GM15510 (cell line): ENCODE data around the gene KIAA0232.

Experiments used
- POLR2A ChIP-seq: IDR thresholded peaks from 3 replicates; pipeline ENCODE4 v1.6.1; 2011; ENCODE audit warnings: borderline replicate concordance; ENCODE audit not compliant: insufficient read length; ENCODE audit errors: extremely low read depth

The KIAA0232 gene

GRCh38 chr4:6779667-6780565 is 2.6 kb upstream of the KIAA0232 start:
- no peak for TF ChIP-seq POLR2A

GRCh38 chr4:6781113-6781512 is 1.4 kb upstream of the KIAA0232 start:
- TF ChIP-seq POLR2A = no peak

- no peak for TF ChIP-seq POLR2A
Measured at GRCh38 chr4:6781561-6781960, 966 bp upstream of the KIAA0232 start.

GRCh38 chr4:6782846-6783110 is 251 bp downstream of the KIAA0232 start:
- TF ChIP-seq POLR2A = no peak

GRCh38 chr4:6783111-6783981 is 819 bp downstream of the KIAA0232 start:
- TF ChIP-seq POLR2A = peak; percentile 49

GRCh38 chr4:6785572-6785925 is 3.0 kb downstream of the KIAA0232 start:
- TF ChIP-seq POLR2A = no peak

- TF ChIP-seq POLR2A = no peak
Measured at GRCh38 chr4:6788123-6788522, 5.6 kb downstream of the KIAA0232 start.

GRCh38 chr4:6794189-6794588 is 11.7 kb downstream of the KIAA0232 start:
- no peak for TF ChIP-seq POLR2A

- TF ChIP-seq POLR2A = no peak
Measured at GRCh38 chr4:6795821-6796220, 13.3 kb downstream of the KIAA0232 start.

- TF ChIP-seq POLR2A = no peak
Measured at GRCh38 chr4:6799091-6799490, 16.6 kb downstream of the KIAA0232 start.

- TF ChIP-seq POLR2A = no peak
Measured at GRCh38 chr4:6802025-6802424, 19.5 kb downstream of the KIAA0232 start.

- TF ChIP-seq POLR2A = no peak
Measured at GRCh38 chr4:6802626-6803025, 20.1 kb downstream of the KIAA0232 start.

GRCh38 chr4:6803246-6803645 is 20.7 kb downstream of the KIAA0232 start:
- TF ChIP-seq POLR2A = no peak

GRCh38 chr4:6804082-6804752 is 21.7 kb downstream of the KIAA0232 start:
- TF ChIP-seq POLR2A = no peak

- TF ChIP-seq POLR2A = no peak
Measured at GRCh38 chr4:6806924-6807626, 24.5 kb downstream of the KIAA0232 start.

GRCh38 chr4:6808259-6808658 is 25.7 kb downstream of the KIAA0232 start:
- no peak for TF ChIP-seq POLR2A

GRCh38 chr4:6811165-6811564 is 28.6 kb downstream of the KIAA0232 start:
- no peak for TF ChIP-seq POLR2A
